Esophagus squamous epithelium (tissue), 4 donors: ENCODE measurements around the gene NFKBIB.

ENCODE experiments used
- POLR2A ChIP-seq, 4 donors: fragments of 450-650 bp; IDR thresholded peaks; one replicate each; pipeline ENCODE4 v1.6.1; 2017; ENCODE audit warnings: antibody characterized with exemption in 4 of 4, mild to moderate bottlenecking in 4 of 4, moderate library complexity in 3 of 4
- TF ChIP-seq, protein P1 (sequence below), 6 experiments: fragments of 450-650 bp in 4 of 6; fragments of 200-600 bp in 2 of 6; sonication (generic) in 2 of 6; IDR thresholded peaks; one replicate each; pipeline ENCODE4 v1.5.1; 2016 to 2019; ENCODE audit warnings: antibody characterized with exemption in 6 of 6, mild to moderate bottlenecking in 4 of 6, moderate library complexity in 4 of 6

DNA sequence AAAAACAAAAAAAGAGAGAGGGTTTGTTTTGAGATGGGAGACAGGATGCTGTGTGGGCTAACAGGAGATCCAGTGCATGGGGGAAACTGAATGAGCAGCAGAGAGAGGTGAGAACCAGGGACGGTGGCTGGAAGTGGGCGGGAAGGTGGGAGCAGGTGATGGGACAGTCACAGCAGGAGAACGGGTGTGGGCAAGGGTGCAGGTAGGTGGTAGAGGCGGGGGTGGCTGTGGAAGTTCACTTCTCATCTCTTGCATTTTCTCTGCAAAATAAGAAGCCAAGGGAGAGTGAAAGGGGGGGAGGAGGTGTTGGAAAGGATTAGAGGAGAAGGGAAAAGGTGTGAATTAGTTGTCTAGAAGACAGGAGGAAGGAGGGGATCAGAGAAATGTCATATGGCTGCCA lies 53.9 kb downstream of the NFKBIB start:
- TF ChIP-seq, protein P1, sequence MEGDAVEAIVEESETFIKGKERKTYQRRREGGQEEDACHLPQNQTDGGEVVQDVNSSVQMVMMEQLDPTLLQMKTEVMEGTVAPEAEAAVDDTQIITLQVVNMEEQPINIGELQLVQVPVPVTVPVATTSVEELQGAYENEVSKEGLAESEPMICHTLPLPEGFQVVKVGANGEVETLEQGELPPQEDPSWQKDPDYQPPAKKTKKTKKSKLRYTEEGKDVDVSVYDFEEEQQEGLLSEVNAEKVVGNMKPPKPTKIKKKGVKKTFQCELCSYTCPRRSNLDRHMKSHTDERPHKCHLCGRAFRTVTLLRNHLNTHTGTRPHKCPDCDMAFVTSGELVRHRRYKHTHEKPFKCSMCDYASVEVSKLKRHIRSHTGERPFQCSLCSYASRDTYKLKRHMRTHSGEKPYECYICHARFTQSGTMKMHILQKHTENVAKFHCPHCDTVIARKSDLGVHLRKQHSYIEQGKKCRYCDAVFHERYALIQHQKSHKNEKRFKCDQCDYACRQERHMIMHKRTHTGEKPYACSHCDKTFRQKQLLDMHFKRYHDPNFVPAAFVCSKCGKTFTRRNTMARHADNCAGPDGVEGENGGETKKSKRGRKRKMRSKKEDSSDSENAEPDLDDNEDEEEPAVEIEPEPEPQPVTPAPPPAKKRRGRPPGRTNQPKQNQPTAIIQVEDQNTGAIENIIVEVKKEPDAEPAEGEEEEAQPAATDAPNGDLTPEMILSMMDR (IDR thresholded peaks at IDR 0.05) = no peak
- no peak for TF ChIP-seq POLR2A (IDR thresholded peaks at IDR 0.05)
